PC-9 (cell line): Measurements from ENCODE around the gene C10orf71.

ENCODE experiments used
- EZH2 ChIP-seq: fragments of 200-600 bp; sonication (generic); IDR thresholded peaks from 2 replicates; pipeline ENCODE4 v1.8.0; 2017; ENCODE audit warnings: antibody characterized with exemption, low read depth
- TF ChIP-seq, protein P1 (sequence below): fragments of 200-600 bp; sonication (generic); conservative IDR thresholded peaks from 2 replicates; pipeline ENCODE4 v1.6.1; 2017; ENCODE audit warnings: mixed run types, antibody characterized with exemption, mild to moderate bottlenecking, moderate library complexity

DNA sequence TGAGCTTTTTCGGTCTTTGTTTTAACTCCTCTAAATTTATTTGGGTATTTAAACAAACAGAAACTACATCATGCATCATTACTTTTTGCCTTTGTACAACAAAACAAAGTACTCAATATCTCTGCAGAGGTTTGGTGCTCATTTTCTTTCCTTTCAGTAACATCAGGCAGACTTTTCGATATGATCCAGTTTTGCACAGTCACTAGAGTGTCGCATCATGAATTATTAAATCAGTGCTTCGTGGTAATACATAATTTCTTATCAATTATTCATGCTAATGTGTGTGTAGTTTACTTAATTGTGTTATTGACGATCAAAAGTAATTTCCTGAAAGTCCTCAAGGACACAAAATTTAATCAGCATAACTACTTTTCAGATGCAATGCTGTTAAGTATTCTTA is 65.1 kb downstream of the C10orf71 start:
- TF ChIP-seq, protein P1, sequence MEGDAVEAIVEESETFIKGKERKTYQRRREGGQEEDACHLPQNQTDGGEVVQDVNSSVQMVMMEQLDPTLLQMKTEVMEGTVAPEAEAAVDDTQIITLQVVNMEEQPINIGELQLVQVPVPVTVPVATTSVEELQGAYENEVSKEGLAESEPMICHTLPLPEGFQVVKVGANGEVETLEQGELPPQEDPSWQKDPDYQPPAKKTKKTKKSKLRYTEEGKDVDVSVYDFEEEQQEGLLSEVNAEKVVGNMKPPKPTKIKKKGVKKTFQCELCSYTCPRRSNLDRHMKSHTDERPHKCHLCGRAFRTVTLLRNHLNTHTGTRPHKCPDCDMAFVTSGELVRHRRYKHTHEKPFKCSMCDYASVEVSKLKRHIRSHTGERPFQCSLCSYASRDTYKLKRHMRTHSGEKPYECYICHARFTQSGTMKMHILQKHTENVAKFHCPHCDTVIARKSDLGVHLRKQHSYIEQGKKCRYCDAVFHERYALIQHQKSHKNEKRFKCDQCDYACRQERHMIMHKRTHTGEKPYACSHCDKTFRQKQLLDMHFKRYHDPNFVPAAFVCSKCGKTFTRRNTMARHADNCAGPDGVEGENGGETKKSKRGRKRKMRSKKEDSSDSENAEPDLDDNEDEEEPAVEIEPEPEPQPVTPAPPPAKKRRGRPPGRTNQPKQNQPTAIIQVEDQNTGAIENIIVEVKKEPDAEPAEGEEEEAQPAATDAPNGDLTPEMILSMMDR: no peak
- TF ChIP-seq EZH2: no peak
